ENCODE data around the gene ZC3H7B.

The ZC3H7B gene

GRCh38 chr22:41296826-41297667, 4.3 kb upstream of the ZC3H7B start:
- no peak for DNase-seq (ENCODE audit: insufficient read length, low spot score)
- no peak for TF ChIP-seq CTCF (IDR thresholded peaks at IDR 0.05; ENCODE audit: insufficient read depth, missing control alignments)
- FAIRE-seq: no peak

- TF ChIP-seq CTCF (IDR thresholded peaks at IDR 0.05; ENCODE audit: insufficient read depth, missing control alignments): no peak
- FAIRE-seq (no peak), DNase-seq (ENCODE audit: insufficient read length, low spot score) (no peak)
These were observed 664 bp upstream of the ZC3H7B start for GRCh38 chr22:41300661-41301060.

GRCh38 chr22:41302021-41302767, 869 bp downstream of the ZC3H7B start:
- DNase-seq (ENCODE audit: insufficient read length, low spot score) (no peak), FAIRE-seq (no peak)
- TF ChIP-seq CTCF (IDR thresholded peaks at IDR 0.05; ENCODE audit: insufficient read depth, missing control alignments): no peak

GRCh38 chr22:41302811-41303210, 1.5 kb downstream of the ZC3H7B start:
- FAIRE-seq (no peak), DNase-seq (ENCODE audit: insufficient read length, low spot score) (no peak)
- no peak for TF ChIP-seq CTCF (IDR thresholded peaks at IDR 0.05; ENCODE audit: insufficient read depth, missing control alignments)

- no peak for TF ChIP-seq CTCF (IDR thresholded peaks at IDR 0.05; ENCODE audit: insufficient read depth, missing control alignments)
- no peak for DNase-seq (ENCODE audit: insufficient read length, low spot score)
- no peak for FAIRE-seq
These were observed 4.3 kb downstream of the ZC3H7B start for GRCh38 chr22:41305646-41306045.

GRCh38 chr22:41308054-41308453, 6.7 kb downstream of the ZC3H7B start:
- no peak for FAIRE-seq
- TF ChIP-seq CTCF (IDR thresholded peaks at IDR 0.05; ENCODE audit: insufficient read depth, missing control alignments): no peak
- no peak for DNase-seq (ENCODE audit: insufficient read length, low spot score)

- FAIRE-seq: no peak
- TF ChIP-seq CTCF (IDR thresholded peaks at IDR 0.05; ENCODE audit: insufficient read depth, missing control alignments): no peak
- DNase-seq (ENCODE audit: insufficient read length, low spot score): no peak
These were observed 7.2 kb downstream of the ZC3H7B start for GRCh38 chr22:41308544-41308947.

Data from D721Med (cell line).